HEK293 (cell line): ENCODE results near the gene RDX.

ENCODE experiments used
- CTCF ChIP-seq: fragments of 450-650 bp; formaldehyde crosslinking; IDR thresholded peaks from 2 replicates; pipeline ENCODE4 v1.5.1; 2016; ENCODE audit warnings: missing biosample characterization, missing genetic modification characterization
- PBX3 ChIP-seq: sonication (generic); formaldehyde crosslinking; IDR thresholded peaks from 2 replicates; pipeline ENCODE4 v1.8.1; 2022; ENCODE audit warnings: mild to moderate bottlenecking, moderate library complexity, missing genetic modification reagents
- PRDM6 ChIP-seq: fragments of 450-650 bp; formaldehyde crosslinking; IDR thresholded peaks from 2 replicates; pipeline ENCODE4 v1.5.1; 2017; ENCODE audit warnings: missing biosample characterization, missing genetic modification characterization
- SALL2 ChIP-seq: fragments of 450-650 bp; formaldehyde crosslinking; IDR thresholded peaks from 2 replicates; pipeline ENCODE4 v1.5.0; 2017; ENCODE audit warnings: missing biosample characterization, mild to moderate bottlenecking, missing genetic modification characterization, borderline replicate concordance
- WT1 ChIP-seq: fragments of 450-650 bp; formaldehyde crosslinking; IDR thresholded peaks from 2 replicates; pipeline ENCODE4 v1.5.1; 2016; ENCODE audit warnings: missing biosample characterization, missing genetic modification characterization
- ZBTB48 ChIP-seq: fragments of 450-650 bp; formaldehyde crosslinking; IDR thresholded peaks from 2 replicates; pipeline ENCODE4 v1.5.1; 2016; ENCODE audit warnings: missing biosample characterization, missing genetic modification characterization
- ZNF10 ChIP-seq: fragments of 450-650 bp; formaldehyde crosslinking; IDR thresholded peaks from 2 replicates; pipeline ENCODE4 v1.5.1; 2017; ENCODE audit warnings: missing biosample characterization, missing genetic modification characterization
- ZNF501 ChIP-seq: fragments of 450-650 bp; formaldehyde crosslinking; IDR thresholded peaks from 2 replicates; pipeline ENCODE4 v1.5.1; 2016; ENCODE audit warnings: missing biosample characterization, missing genetic modification characterization

- TF ChIP-seq PRDM6 (tag by site-specific recombination): no peak
- TF ChIP-seq ZNF501: no peak
- TF ChIP-seq CTCF: no peak
- TF ChIP-seq ZBTB48: no peak
- TF ChIP-seq WT1 (tag by site-specific recombination): no peak
- TF ChIP-seq PBX3 (CRISPR knock-in tag): no peak
- TF ChIP-seq ZNF10 (tag by site-specific recombination): no peak
- TF ChIP-seq SALL2 (tag by site-specific recombination): no peak
Measured at GRCh38 chr11:110338684-110339083, 42.3 kb upstream of the RDX start.
